HT1080 (cell line): ENCODE measurements around the gene MAN1B1. TPM values are rescaled to one million over a fixed set of nuclear protein-coding genes. Genes with fewer than 3 reads are reported as not detected.

ENCODE experiments used
- DNase-seq: peaks from one replicate; pipeline ENCODE4 v3.0.0-alpha.2; 2015; ENCODE audit warnings: low read depth
- total RNA-seq: library from RNA; depleted of rRNA; stranded (reverse); fragments of >200 nt; shearing (Covaris generic); gene quantifications from 2 replicates; pipeline ENCODE4 v1.2.3, GENCODE V29; 2014

Gene MAN1B1
- total RNA-seq, 1 experiment from 2014 or later, result 56.1 TPM

GRCh38 chr9:137068539-137069507 lies 18.0 kb upstream of the MAN1B1 start:
- DNase-seq, result no peak

DNA sequence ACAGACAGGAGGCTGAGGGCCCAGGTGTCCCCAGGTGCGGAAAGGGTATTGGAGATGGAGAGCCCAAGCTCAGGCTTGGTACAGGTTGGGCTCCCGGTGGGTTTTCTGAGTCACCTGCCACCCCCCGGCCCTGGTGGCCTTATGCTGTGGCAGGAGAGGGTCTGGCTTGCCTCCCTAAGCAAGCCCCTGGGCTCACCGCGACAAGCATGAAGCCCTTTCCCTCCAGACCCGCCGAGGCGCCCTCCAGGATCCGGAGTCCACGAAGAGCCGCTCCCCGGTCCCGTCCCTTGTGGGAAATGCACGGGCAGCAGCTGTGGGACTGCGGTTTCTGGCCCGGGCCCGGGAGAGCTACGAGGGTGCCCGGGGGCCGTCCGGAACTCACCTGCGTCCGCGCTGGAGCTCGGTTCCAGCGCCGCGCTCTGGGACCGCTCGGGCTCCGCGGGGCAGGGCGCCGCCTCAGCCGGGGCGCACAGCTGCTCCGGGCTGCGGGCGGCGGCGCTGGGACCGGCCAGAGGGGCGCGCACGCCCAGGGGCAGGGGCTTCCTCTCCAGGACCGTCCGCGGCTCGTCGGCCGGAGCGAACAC lies 17.2 kb upstream of the MAN1B1 start:
- no peak for DNase-seq

- peak; percentile 95 for DNase-seq
Measured at GRCh38 chr9:137070201-137070905, 16.4 kb upstream of the MAN1B1 start, which contains the start of gene SAPCD2. Gene SAPCD2 (minus strand): TSS chr9:137070557. CDS start chr9:137070460, 97 bp downstream.

GRCh38 chr9:137070906-137071275 lies 15.9 kb upstream of the MAN1B1 start:
- DNase-seq, result no peak

GRCh38 chr9:137071282-137071681 lies 15.5 kb upstream of the MAN1B1 start:
- no peak for DNase-seq

DNA sequence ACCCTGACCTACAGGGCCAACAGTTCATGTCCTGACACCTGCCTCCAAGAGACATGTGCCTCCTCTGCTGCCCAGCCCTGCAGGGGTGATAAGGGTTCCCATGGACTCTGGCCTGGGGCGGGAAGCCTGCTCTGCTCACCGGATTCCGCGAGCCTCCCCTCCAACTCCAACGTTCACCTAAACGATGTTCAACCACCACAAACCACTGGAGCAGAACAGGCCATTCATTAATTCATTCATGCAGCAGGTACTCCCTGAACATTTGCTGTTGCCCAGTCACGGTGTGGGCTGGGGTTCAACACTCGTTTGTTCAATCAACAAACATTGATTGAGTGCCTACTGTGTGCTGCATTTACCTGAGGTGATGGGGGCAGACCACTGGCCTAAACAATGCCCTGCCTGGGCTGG lies 12.8 kb upstream of the MAN1B1 start:
- no peak for DNase-seq

GRCh38 chr9:137074657-137075274 lies 12.0 kb upstream of the MAN1B1 start:
- no peak for DNase-seq

- DNase-seq, result no peak
Measured at GRCh38 chr9:137075275-137075775, 11.5 kb upstream of the MAN1B1 start.

GRCh38 chr9:137076636-137077009 lies 10.2 kb upstream of the MAN1B1 start:
- no peak for DNase-seq

DNA sequence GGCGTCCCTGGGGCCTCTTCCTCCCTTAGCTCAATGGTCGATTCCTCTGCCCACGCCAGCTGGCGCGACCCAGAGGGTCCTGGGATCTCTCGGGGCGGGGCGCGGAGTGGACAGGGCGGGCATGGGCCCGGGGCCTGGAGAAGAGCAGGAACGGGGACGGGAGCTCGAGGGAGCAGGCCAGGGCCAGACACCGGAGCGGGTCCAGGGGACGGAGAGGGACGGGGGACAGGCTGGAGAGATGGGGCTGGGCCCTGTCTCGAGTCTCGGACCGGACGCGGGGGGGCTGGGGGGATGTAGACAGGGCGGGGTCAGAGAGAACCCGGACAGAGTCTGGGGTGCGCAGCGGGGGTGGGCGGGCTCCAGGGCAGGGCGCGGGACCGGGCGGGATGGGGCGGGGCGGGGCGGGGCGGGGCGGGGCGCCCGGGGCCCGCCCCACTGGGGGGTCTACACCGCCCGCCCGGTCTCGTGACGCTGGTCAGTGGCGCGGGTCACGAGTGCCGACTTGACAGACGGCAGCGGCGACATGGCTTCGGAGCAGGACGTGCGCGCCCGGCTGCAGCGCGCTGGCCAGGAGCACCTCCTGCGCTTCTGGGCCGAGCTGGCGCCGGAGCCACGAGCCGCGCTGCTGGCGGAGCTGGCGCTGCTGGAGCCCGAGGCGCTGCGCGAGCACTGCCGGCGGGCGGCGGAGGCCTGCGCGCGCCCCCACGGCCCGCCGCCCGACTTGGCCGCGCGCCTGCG lies 9.6 kb upstream of the MAN1B1 start, which contains the start of gene UAP1L1:
Gene UAP1L1 (plus strand): TSS at position 508 of the 738 bp plus-strand sequence. CDS start 16 bp downstream, at position 524.
- DNase-seq, result no peak

DNA sequence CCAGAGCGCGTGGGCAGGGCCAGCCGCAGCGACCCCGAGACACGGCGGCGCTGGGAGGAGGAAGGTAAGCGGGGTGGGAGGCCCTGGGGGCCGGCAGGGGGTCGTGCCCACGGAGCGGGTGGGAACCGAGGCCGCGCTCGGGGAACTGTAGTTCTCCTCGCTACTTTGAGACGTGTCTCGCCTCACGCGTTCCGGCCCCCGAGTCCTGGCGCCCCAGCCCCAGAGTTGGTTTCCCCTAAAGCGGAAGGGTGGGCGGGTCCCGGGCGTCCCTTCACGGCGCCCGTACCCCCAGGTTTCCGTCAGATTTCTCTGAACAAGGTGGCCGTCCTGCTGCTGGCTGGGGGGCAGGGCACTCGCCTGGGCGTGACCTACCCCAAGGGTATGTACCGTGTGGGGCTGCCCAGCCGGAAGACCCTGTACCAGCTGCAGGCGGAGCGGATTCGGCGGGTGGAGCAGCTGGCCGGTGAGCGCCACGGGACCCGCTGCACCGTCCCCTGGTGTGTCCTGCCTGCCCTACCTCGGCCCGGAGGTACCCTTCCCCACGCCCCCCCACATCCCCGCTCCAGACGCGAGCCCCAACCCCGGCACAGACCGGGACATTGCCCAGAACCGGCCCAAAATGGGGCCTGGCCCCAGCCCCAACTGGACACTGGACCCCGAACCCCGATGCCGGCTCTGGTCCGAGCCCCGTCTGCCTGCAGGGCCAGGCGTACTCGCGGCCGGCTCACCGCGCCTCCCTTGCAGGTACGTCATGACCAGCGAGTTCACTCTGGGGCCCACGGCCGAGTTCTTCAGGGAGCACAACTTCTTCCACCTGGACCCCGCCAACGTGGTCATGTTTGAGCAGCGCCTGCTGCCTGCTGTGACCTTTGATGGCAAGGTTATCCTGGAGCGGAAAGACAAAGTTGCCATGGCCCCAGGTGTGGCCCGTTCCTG lies 8.8 kb upstream of the MAN1B1 start:
- DNase-seq, result no peak

DNA sequence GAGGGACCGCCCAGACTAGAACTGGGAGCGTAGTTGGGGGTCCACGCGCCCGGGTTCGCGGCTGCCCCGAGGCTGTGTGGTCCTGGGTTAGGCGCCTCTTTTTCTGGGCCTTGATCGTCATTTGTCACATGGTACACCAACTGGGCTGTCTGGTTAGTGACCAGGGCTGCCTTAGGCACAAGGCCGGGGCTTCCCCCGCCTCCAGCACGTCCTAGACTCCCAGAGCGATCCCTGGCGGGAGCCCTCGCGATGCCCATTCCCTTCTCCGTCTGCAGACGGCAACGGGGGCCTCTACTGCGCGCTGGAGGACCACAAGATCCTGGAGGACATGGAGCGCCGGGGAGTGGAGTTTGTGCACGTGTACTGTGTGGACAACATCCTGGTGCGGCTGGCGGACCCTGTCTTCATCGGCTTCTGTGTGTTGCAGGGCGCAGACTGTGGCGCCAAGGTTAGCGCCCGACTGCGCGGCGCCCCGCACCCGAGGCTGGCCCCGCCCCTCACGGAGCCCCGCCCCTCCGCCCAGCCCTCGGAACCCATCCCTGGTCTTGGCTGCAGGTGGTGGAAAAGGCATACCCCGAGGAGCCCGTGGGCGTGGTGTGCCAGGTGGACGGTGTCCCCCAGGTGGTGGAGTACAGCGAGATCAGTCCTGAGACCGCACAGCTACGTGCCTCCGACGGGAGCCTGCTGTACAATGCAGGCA lies 7.9 kb upstream of the MAN1B1 start:
- DNase-seq, result no peak

DNA sequence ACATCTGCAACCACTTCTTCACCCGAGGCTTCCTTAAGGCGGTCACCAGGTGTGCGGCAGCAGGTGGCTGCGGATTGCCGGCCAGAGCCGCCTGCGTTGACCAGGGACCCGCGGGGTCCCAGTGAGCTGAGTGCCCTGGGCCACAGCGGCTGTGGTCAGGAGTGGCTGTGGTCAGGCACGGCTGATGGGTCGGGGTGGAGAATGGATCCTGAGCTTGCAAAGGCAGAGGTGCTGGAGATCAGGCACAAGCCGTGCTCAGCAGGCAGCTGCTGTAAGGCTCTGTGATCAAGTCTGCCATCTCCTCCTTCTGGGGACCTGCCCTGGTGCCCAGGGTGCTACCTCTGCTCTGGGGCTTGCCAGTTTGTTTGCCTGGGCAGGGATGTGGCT lies 7.4 kb upstream of the MAN1B1 start:
- no peak for DNase-seq

DNA sequence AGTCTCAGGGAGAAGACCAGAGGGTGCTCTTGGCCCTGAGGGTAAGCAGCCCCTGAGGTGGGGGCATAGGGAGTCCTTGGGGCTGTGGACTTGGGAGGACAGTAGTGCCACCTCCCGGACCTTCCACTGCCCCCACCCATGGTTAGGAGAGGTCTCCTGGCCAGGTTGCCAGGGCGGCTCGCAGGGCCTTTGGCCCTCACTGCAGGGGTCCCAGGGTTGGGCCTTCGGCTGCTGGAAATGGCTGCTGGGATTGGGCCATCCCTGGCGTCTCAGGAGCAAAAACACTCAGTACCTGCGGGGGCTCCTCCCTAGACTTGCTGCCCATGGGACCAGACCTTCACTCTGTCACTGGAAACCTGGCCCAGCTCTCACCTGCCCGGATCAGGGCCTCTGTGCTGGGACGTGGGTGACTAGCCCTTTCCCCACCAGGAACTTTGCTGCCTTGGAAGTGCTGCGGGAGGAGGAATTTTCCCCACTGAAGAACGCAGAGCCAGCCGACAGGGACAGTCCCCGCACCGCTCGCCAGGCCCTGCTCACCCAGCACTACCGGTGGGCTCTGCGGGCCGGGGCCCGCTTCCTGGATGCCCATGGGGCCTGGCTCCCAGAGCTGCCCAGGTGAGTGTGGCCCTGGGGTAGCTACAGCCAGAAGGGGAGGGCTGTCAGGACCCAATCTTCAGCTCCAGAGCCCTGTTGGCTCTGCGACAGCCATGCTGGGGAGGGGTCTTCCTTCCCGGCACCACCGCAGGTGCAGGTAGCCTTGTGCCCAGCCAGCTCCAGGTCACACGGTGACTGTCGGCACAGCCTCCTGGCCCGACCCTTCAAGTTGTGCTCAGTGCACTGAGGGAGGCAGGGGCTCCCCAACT lies 6.3 kb upstream of the MAN1B1 start:
- DNase-seq, result no peak

GRCh38 chr9:137082222-137082924 lies 4.4 kb upstream of the MAN1B1 start:
- no peak for DNase-seq

GRCh38 chr9:137082925-137083290 lies 3.9 kb upstream of the MAN1B1 start:
- DNase-seq, result no peak

GRCh38 chr9:137083394-137084004 lies 3.3 kb upstream of the MAN1B1 start:
- DNase-seq, result peak; percentile 98
